GM10847 (cell line): ENCODE data around the gene SLCO2B1.

Experiments
- POLR2A ChIP-seq: IDR thresholded peaks from 2 replicates; pipeline ENCODE4 v1.6.1; 2011; ENCODE audit not compliant: insufficient read length; ENCODE audit errors: extremely low read depth

The SLCO2B1 gene

GRCh38 chr11:75239531-75240290 is 88.8 kb downstream of the SLCO2B1 start:
- TF ChIP-seq POLR2A: no peak

GRCh38 chr11:75240311-75241035 is 89.6 kb downstream of the SLCO2B1 start, which contains the start of gene TPBGL:
TSS of gene TPBGL (plus strand) at chr11:75240774. CDS start at chr11:75241050, 276 bp downstream.
- TF ChIP-seq POLR2A: no peak

- TF ChIP-seq POLR2A: no peak
These were observed 90.4 kb downstream of the SLCO2B1 start for GRCh38 chr11:75241036-75241905.

- TF ChIP-seq POLR2A: no peak
These were observed 91.2 kb downstream of the SLCO2B1 start for GRCh38 chr11:75241906-75242644.

- TF ChIP-seq POLR2A: no peak
These were observed 92.1 kb downstream of the SLCO2B1 start for GRCh38 chr11:75242722-75243600.

GRCh38 chr11:75244052-75244814 is 93.3 kb downstream of the SLCO2B1 start:
- TF ChIP-seq POLR2A: no peak

GRCh38 chr11:75245356-75246005 is 94.6 kb downstream of the SLCO2B1 start:
- no peak for TF ChIP-seq POLR2A

- no peak for TF ChIP-seq POLR2A
These were observed 95.2 kb downstream of the SLCO2B1 start for GRCh38 chr11:75246006-75246670.

- no peak for TF ChIP-seq POLR2A
These were observed 95.9 kb downstream of the SLCO2B1 start for GRCh38 chr11:75246671-75247350.

- no peak for TF ChIP-seq POLR2A
These were observed 98.0 kb downstream of the SLCO2B1 start for GRCh38 chr11:75248924-75249256.

- TF ChIP-seq POLR2A: no peak
These were observed 98.8 kb downstream of the SLCO2B1 start for GRCh38 chr11:75249704-75250103.

GRCh38 chr11:75254326-75254725 is 103.4 kb downstream of the SLCO2B1 start:
- no peak for TF ChIP-seq POLR2A
